Urinary bladder (tissue), 4 donors: ENCODE data around the gene SMCO3. TPM values are rescaled to one million over a fixed set of nuclear protein-coding genes. Genes with fewer than 3 reads are reported as not detected.

Source experiments
- DNase-seq: peaks from one replicate; pipeline ENCODE4 v3.0.0-alpha.2; 2015; ENCODE audit errors: extremely low spot score
- H3K27ac ChIP-seq: one replicate; pipeline ENCODE4 v1.5.1; 2013; ENCODE audit warnings: low read depth, mild to moderate bottlenecking, moderate library complexity
- H3K36me3 ChIP-seq: one replicate; pipeline ENCODE4 v1.6.1; 2013; ENCODE audit warnings: mild to moderate bottlenecking, moderate library complexity; ENCODE audit not compliant: insufficient read depth
- H3K4me1 ChIP-seq: one replicate; pipeline ENCODE4 v1.6.1; 2013; ENCODE audit warnings: mild to moderate bottlenecking, moderate library complexity; ENCODE audit not compliant: insufficient read depth
- H3K4me3 ChIP-seq: one replicate; pipeline ENCODE4 v1.5.1; 2013; ENCODE audit warnings: low read depth, low read length
- WGBS: extraction: QIAGEN DNeasy Blood & Tissue Kit; methylation state at CpG from one replicate; pipeline ENCODE4 v1.1.7; 2013; 5-methylcytosine and 5-hydroxymethylcytosine counted together
- polyA plus RNA-seq: library from polyadenylated mRNA; stranded (reverse); fragments of 200-250 nt; gene quantifications from one replicate; pipeline ENCODE4 v1.2.3, GENCODE V29; 2013
- total RNA-seq: library from RNA; depleted of rRNA; stranded (reverse); fragments of >200 nt; gene quantifications from one replicate; pipeline ENCODE4 v1.2.3, GENCODE V29; 2014
- donor health status: healthy with polysubstance abuse.
- donor health status: healthy.

SMCO3 gene
- total and polyA plus RNA-seq, 2 donors = 0.20 to 5.0 TPM

DNA sequence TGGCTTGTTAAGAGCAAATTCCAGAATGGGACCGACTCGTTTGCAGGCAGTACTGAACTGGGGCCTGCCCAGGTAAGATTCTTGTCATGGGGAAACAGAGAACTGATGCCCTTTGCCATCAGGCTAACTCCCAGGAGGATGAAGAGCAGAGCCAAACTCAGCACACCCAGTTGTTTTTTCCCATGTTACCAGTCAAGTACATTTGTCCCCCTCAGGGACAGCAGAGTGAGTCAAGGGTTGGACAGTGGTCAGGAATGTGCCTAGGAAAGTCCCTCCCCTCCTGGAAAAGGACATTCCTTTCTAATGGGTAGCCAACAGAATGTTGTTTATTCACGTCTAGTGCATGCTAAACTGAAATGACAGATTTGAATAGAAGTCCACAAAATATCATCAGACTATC, 27.8 kb upstream of the SMCO3 start:
- DNase-seq = no peak
- Histone ChIP-seq H3K36me3 (no peaks in the 10 kb centered on the region), H3K4me1 (no peaks in the 10 kb centered on the region), H3K4me3 (no peak overlapping the region), H3K27ac (no peak overlapping the region)
- WGBS = 53% methylated on average over 3 of the region's 3 CpGs

DNA sequence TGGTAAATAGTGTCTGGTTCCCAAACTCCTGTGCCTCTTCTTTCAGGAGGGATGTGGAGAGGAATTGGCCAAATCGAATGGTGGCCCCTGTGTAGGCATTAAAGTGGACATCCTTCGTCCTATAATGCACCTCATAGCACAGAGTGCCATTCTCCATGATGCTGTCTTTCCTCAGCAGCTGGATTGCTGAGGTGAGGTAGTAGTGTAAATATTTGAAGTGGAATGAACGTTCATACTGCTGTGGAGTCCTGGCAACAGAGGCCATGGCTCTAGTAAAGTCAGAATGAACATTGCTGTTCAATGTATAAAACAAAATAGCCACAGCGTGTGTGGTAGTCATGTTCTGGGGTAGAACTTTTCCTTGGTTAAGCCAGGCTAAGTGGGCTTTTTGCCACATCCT, 26.6 kb upstream of the SMCO3 start:
- 88% methylated on average over 4 of the region's 4 CpGs for WGBS
- no peak overlapping the region for H3K27ac ChIP-seq
- no peak for DNase-seq

DNA sequence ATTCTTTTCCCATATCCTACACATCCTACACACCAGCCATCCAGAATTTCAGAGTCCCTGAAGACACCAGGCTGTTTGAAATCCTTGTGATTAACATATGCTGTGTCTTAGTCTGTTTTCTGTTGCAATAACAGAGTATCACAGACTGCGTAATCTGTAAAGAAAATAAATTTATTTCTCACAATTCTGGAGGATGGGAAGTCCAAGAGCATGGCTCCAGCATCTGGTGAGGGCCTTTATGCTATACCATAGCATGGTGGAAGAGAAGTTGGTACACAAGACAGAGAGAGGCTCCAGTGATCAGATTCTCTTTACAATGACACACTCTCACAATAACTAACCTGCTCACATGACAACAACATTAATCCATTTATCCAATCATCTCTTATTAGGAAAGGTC, 25.3 kb upstream of the SMCO3 start:
- H3K27ac ChIP-seq = no peak overlapping the region
- H3K4me3 ChIP-seq = no peak overlapping the region
- H3K36me3 ChIP-seq = no peaks in the 10 kb centered on the region
- no peaks in the 10 kb centered on the region for H3K4me1 ChIP-seq
- 97% methylated on average over 1 of the region's 1 CpG for WGBS
- no peak for DNase-seq

More for the DNA sequence above, 26.6 kb upstream of the SMCO3 start:
- Histone ChIP-seq H3K4me3 (no peak overlapping the region), H3K36me3 (no peaks in the 10 kb centered on the region), H3K4me1 (no peaks in the 10 kb centered on the region)

DNA sequence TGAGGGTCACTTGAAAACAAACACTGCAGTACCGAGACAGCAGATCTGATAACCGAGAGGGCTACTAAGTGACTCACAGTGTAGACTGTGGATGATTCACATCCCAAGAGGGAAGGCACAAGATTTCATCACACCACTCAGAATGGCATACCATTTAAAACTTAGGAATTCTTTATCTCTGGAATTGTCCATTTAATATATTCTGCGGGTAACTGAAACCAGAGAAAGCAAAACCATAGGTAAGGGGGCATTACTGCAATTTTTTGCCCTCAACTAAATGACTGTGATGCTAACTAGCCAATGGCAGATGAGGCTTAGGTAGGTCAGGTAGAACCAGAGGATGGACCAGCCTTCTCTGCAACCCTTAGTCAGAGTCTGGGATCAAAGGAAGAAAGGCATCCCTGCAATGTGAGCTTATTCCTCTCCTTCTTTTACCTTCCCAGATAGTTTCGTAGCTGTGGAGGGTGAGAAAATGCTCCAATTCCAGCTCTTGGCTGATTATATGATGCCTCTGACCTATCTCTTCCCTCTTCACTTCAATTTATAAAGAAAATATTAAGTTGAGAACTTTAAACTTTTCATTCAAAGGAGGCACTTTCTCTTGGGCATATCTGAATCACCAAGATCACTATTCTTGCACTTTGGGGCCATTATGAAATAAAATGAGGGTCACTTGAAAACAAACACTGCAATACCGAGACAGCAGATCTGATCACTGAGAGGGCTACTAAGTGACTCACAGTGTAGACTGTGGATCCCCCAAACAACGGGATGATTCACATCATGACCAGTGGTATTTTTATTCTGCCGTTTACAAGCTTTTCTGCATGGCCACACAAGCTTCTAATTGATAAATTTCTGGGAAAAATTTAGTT, 22.6 kb upstream of the SMCO3 start:
- 72% methylated on average over 7 of the region's 7 CpGs for WGBS
- no peak overlapping the region for H3K27ac ChIP-seq
- no peak overlapping the region for H3K4me3 ChIP-seq
- H3K36me3 ChIP-seq = no peaks in the 10 kb centered on the region
- no peaks in the 10 kb centered on the region for H3K4me1 ChIP-seq
- DNase-seq = no peak

DNA sequence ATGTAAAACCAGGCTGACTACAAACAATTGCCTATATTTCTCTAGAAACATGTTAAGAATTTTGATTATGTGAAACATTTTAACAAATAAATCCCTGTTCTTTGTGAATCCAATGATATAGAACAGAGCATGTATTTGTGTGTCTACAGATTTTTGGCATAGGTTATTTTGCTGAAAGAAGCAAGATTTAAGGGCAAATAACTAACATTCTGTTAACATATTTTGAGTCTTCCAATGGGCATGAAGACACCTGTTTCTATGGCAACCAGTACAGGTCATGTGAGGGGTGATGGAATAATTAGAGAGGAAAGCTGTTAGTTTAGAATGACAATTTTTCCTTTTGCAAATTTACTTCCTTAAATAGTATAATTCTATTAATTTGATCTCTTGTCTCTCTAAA, 20.5 kb upstream of the SMCO3 start:
- no peaks in the 10 kb centered on the region for H3K4me1 ChIP-seq
- no peak overlapping the region for H3K27ac ChIP-seq
- H3K36me3 ChIP-seq = no peaks in the 10 kb centered on the region
- no peak for DNase-seq
- H3K4me3 ChIP-seq = no peak overlapping the region

DNA sequence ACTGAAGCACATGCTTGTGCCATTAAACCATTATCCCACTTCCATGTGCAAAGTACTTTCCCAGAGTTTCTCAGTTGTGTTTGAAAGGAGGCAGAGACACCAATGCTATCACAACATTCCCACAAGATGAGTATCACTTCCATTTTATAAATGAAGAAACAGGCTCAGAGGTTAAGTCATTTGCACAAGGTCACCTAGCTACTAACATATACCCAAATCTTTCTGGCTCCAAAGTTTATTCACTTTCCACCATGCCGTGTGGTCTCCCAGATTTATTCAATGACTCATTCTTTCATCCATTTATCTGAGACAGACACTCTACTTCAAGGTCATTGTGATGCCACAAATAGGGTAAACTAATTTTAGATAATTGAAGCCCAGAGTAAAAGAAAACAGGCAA, 20.0 kb upstream of the SMCO3 start:
- H3K4me1 ChIP-seq = no peaks in the 10 kb centered on the region
- no peaks in the 10 kb centered on the region for H3K36me3 ChIP-seq
- DNase-seq = no peak
- no peak overlapping the region for H3K4me3 ChIP-seq
- whole genome bisulfite sequencing = 33% methylated on average over 1 of the region's 1 CpG
- no peak overlapping the region for H3K27ac ChIP-seq

DNA sequence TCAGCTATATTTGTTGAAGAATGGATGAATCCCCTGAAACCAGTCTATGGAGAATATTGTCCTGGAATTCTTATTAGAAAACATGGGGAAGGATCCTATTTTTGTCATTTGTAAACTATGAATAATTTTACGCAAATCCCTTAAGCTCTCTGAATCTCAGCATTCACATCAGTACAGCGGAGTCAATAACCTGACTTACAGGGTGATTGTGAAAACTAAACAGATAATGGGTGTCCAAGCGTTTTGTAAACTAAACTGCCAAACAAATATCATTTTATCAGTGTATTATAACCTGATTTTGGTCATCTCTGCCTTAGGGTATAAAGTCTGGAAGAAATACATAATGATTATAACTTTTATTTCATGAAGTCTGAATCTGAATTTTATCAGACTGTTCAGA, 19.4 kb upstream of the SMCO3 start:
- 51% methylated on average over 3 of the region's 3 CpGs for WGBS
- H3K27ac ChIP-seq = no peak overlapping the region
- no peaks in the 10 kb centered on the region for H3K4me1 ChIP-seq
- H3K4me3 ChIP-seq = no peak overlapping the region
- DNase-seq = no peak
- no peaks in the 10 kb centered on the region for H3K36me3 ChIP-seq

DNA sequence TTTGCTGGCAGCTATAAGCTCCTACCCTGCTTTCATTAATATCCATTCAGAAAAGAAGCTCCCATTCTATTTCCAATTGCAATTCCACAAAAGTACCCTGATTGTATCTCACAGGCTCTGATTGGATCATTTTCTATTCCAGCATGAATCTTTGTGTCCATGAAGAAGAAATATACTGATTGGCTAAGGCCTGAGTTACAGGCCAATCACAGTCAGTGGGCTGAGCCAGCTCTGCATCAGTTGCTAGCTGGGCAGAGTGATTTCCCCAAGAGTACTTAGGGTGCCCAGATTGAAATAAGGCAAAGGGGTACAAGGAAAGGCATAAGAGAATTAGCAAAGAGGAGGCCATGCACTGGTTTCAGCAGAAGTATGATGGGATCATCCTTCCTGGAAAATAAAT, 14.9 kb upstream of the SMCO3 start:
- H3K36me3 ChIP-seq = no peaks in the 10 kb centered on the region
- H3K4me3 ChIP-seq = no peak overlapping the region
- DNase-seq = no peak
- no peaks in the 10 kb centered on the region for H3K4me1 ChIP-seq
- no peak overlapping the region for H3K27ac ChIP-seq

DNA sequence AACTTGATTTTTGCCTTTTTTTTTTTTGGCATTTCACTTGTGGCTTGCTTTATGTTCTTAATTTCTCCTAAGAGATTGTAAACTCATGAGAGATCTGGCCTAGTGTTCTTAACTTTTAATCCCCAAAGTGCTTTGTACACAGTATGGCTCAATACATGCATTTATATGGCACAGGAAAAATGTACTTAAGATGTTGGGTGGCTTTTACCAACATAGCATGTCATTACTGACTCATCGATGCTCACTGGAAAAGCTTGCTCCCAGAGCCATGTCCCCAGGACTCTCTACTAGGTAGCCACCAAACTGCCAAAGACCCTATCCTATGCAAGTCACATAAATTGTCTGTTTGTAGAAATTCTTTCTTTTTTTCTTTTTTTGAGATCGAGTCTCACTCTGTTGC, 13.1 kb upstream of the SMCO3 start:
- H3K4me1 ChIP-seq = no peaks in the 10 kb centered on the region
- no peaks in the 10 kb centered on the region for H3K36me3 ChIP-seq
- WGBS = 90% methylated on average over 2 of the region's 2 CpGs
- DNase-seq = no peak
- H3K27ac ChIP-seq = no peak overlapping the region
- no peak overlapping the region for H3K4me3 ChIP-seq

DNA sequence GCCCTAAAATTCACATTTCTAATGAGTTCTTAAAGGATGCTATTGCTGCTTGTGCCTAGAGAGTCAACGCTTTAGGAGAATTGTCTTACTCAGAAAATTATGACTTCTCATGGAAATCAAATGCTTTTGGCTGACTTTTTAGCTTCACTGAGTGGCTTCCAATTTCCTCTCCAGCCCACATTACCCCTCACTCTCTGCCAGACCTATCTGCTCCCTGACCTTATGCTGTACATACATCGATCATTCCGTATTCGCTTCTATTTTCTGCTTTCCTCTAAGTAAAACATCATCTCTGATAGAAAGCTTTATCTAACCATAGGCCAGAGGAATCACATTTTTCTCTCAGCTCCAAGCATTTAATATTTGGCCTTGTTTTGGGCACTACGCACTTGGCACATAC, 12.5 kb upstream of the SMCO3 start:
- Histone ChIP-seq H3K27ac (no peak overlapping the region), H3K4me3 (no peak overlapping the region), H3K36me3 (no peaks in the 10 kb centered on the region), H3K4me1 (no peaks in the 10 kb centered on the region)
- DNase-seq = no peak
- WGBS = 67% methylated on average over 5 of the region's 5 CpGs

DNA sequence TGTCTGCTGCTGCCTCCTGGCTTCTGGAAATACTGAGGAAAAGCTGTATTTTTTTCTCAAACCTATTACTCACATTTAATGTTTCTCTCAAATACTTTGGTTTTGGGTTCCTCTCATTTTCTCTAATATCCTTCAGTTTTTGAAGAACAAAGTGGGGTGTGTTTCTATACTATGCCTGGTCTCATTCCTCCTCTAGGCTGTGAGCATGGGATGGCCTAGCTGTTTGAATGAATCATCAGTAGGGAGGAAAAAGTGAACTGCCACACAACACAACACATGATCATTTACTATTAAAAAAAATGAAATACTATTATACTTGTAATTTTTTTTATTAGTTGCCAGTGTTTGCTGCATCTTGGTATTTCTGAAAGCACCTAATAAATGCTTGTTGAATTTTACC, 11.3 kb upstream of the SMCO3 start:
- no peak for DNase-seq
- no peak overlapping the region for H3K27ac ChIP-seq
- no peak overlapping the region for H3K4me3 ChIP-seq
- no peaks in the 10 kb centered on the region for H3K36me3 ChIP-seq
- H3K4me1 ChIP-seq = no peaks in the 10 kb centered on the region

DNA sequence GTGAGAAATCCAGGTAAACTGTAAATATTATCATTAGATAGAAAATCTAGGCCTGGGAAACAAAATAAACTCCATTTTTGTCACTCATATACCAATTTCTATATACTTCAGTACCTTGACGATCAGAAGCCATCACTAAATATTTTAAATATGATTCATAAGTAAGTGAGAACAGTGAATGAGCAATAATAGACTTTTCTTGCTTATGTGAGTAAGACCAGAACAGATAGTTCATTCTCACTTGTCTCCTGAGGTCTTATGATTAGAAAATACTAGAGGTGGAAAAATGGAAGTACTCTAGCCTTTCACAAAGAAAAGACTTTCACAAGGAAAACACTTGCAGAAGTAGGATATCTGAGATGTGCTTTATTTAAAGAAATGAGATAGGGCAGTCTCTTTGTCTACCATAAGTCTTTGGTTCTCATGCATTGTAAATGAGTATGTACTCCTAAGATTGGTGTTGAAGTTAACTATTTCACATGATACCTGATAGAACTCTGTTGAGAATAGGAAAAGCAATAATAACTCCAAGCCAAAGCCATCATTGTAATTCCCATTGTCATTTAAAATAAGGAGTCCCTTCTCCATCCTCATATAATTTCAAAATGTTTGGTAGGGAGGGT, 10.1 kb upstream of the SMCO3 start:
- H3K4me3 ChIP-seq = no peak overlapping the region
- WGBS = 82% methylated on average over 1 of the region's 1 CpG
- H3K4me1 ChIP-seq = no peaks in the 10 kb centered on the region
- H3K36me3 ChIP-seq = no peaks in the 10 kb centered on the region
- no peak for DNase-seq
- H3K27ac ChIP-seq = no peak overlapping the region

DNA sequence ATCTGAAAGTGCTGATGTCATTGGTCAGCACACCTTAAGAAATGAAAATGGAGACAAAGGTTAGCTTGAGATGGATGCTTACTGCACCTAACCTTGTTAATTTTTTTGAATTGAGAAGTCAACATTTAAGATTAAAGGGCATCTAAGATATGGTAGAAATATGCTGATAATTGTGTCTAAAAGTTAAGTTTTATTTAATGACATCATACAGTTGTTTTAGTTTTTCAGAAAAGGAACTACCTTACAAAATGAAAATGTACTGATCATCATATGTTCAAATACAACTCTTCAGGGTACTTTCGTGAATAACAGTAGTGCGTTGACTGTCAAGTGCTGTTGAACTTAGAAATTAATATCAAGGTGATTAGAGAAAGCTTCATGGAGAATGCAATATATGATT, 2.5 kb downstream of the SMCO3 start:
- DNase-seq = no peak
- Histone ChIP-seq H3K4me3 (no peak overlapping the region), H3K36me3 (no peaks in the 10 kb centered on the region), H3K27ac (no peak overlapping the region), H3K4me1 (no peaks in the 10 kb centered on the region)
- 95% methylated on average over 2 of the region's 2 CpGs for WGBS

DNA sequence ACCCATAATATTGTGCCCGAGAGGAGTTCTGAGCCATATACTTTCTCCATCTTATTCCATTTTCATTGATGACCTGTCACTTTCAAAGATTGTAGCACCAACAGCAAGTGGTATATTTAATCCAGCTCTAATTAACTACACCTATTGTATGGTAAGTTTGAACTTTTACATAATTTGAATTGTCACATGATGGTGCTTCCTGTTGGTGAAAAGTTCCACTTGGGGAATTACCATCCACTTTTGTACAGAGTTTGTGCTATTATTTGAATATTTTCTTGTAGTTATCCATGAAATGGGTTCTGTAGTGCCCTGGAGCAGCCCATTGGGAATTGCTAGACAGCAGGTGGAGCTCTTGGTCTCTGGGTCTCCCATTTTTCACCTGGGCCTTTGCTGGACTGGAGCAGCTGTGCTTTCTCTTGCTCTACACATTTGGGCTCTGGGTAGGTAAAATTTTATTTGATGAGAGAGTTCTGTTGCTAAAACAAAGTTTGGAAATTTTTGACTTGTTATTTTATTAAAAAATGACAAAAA, 3.0 kb downstream of the SMCO3 start:
- H3K36me3 ChIP-seq = no peaks in the 10 kb centered on the region
- DNase-seq = no peak
- H3K4me1 ChIP-seq = no peaks in the 10 kb centered on the region
- no peak overlapping the region for H3K4me3 ChIP-seq
- WGBS = 89% methylated on average over 1 of the region's 1 CpG
- H3K27ac ChIP-seq = no peak overlapping the region
